ENCODE data around the gene KRTAP3-2.

DNA sequence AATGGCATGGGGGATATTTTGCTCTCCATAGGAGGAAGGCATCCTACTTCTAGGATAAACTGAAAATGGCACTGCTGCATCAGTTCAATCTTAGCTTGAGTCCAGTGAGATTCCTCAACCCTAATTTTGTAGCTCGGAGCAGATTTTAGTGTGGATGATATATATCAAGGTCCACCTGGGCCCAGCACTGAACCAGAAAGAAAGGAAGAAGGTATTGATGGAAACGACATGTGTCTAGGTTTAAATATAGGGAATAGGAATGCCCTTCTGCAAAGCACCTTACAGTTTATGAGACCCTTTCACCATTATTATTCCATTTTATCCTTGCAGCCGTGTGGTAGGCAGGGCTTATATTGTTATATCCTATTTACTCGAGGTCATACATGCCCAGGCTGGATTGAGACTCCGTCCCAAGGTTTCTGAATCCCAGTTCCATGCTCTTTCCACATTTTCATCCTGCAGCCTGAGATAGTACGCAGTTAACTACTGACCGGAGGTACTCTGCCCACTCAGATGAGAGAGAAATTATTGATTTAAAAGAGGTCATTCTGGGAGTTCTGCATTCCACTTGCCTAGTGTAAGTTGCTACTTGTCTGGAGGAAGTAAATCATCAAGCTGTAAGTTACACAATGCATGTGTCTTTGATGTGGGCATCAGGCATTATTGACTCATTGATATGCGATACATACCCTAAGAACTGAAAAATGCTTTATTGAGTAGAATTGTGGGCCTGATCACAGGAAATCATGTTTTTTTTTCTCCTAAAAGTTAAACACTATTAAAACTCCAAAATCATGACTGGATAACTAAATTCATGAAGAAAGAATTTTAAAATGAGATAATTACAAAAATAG, 43.1 kb downstream of the KRTAP3-2 start:
- TF ChIP-seq, protein P1, sequence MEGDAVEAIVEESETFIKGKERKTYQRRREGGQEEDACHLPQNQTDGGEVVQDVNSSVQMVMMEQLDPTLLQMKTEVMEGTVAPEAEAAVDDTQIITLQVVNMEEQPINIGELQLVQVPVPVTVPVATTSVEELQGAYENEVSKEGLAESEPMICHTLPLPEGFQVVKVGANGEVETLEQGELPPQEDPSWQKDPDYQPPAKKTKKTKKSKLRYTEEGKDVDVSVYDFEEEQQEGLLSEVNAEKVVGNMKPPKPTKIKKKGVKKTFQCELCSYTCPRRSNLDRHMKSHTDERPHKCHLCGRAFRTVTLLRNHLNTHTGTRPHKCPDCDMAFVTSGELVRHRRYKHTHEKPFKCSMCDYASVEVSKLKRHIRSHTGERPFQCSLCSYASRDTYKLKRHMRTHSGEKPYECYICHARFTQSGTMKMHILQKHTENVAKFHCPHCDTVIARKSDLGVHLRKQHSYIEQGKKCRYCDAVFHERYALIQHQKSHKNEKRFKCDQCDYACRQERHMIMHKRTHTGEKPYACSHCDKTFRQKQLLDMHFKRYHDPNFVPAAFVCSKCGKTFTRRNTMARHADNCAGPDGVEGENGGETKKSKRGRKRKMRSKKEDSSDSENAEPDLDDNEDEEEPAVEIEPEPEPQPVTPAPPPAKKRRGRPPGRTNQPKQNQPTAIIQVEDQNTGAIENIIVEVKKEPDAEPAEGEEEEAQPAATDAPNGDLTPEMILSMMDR (IDR thresholded peaks at IDR 0.05; ENCODE audit: poor library complexity, severe bottlenecking): no peak
- no peak for TF ChIP-seq POLR2AphosphoS5 (IDR thresholded peaks at IDR 0.05)
- TF ChIP-seq EZH2 (IDR thresholded peaks at IDR 0.05; ENCODE audit: borderline replicate concordance, insufficient read depth, low read length, poor library complexity, severe bottlenecking): no peak
- TF ChIP-seq, protein P2, sequence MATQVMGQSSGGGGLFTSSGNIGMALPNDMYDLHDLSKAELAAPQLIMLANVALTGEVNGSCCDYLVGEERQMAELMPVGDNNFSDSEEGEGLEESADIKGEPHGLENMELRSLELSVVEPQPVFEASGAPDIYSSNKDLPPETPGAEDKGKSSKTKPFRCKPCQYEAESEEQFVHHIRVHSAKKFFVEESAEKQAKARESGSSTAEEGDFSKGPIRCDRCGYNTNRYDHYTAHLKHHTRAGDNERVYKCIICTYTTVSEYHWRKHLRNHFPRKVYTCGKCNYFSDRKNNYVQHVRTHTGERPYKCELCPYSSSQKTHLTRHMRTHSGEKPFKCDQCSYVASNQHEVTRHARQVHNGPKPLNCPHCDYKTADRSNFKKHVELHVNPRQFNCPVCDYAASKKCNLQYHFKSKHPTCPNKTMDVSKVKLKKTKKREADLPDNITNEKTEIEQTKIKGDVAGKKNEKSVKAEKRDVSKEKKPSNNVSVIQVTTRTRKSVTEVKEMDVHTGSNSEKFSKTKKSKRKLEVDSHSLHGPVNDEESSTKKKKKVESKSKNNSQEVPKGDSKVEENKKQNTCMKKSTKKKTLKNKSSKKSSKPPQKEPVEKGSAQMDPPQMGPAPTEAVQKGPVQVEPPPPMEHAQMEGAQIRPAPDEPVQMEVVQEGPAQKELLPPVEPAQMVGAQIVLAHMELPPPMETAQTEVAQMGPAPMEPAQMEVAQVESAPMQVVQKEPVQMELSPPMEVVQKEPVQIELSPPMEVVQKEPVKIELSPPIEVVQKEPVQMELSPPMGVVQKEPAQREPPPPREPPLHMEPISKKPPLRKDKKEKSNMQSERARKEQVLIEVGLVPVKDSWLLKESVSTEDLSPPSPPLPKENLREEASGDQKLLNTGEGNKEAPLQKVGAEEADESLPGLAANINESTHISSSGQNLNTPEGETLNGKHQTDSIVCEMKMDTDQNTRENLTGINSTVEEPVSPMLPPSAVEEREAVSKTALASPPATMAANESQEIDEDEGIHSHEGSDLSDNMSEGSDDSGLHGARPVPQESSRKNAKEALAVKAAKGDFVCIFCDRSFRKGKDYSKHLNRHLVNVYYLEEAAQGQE (IDR thresholded peaks at IDR 0.05; ENCODE audit: borderline replicate concordance): no peak
- TF ChIP-seq EP300 (conservative IDR thresholded peaks at IDR 0.05; ENCODE audit: poor library complexity, severe bottlenecking): no peak
- no peak for TF ChIP-seq SMC3 (conservative IDR thresholded peaks at IDR 0.05; ENCODE audit: poor library complexity)
- TF ChIP-seq TAF1 (IDR thresholded peaks at IDR 0.05; ENCODE audit: low read depth): no peak
